MM.1S (cell line): ENCODE data around the gene DPP6.

ENCODE experiments used
- DNase-seq: peaks from one replicate; pipeline ENCODE4 v3.0.0-alpha.2; 2015
- H2AFZ ChIP-seq: fragments of 300-600 bp; sonication (generic); 2 replicates; pipeline ENCODE4 v1.6.0; 2016; ENCODE audit warnings: antibody characterized with exemption, low read length
- H3F3A ChIP-seq: fragments of 300-600 bp; sonication (generic); 2 replicates; pipeline ENCODE4 v1.6.1; 2016; ENCODE audit warnings: mild to moderate bottlenecking, antibody characterized with exemption, low read length, moderate library complexity, mixed read lengths; ENCODE audit not compliant: insufficient read depth
- H3K27ac ChIP-seq: fragments of 300-600 bp; sonication (generic); 2 replicates; pipeline ENCODE4 v1.5.1; 2016; ENCODE audit warnings: mild to moderate bottlenecking, low read length
- H3K27me3 ChIP-seq: fragments of 300-600 bp; sonication (generic); replicated peaks from 2 replicates; pipeline ENCODE4 v1.6.0; 2016; ENCODE audit warnings: low read length; ENCODE audit not compliant: insufficient read depth
- H3K36me3 ChIP-seq: fragments of 300-600 bp; sonication (generic); replicated peaks from 2 replicates; pipeline ENCODE4 v1.6.1; 2016; ENCODE audit warnings: mild to moderate bottlenecking, low read length, mixed read lengths; ENCODE audit not compliant: insufficient read depth
- H3K4me1 ChIP-seq: fragments of 300-600 bp; sonication (generic); 2 replicates; pipeline ENCODE4 v1.6.1; 2016; ENCODE audit warnings: low read length, mixed read lengths
- H3K4me2 ChIP-seq: fragments of 300-600 bp; sonication (generic); 2 replicates; pipeline ENCODE4 v1.6.0; 2016; ENCODE audit warnings: low read depth, low read length
- H3K4me3 ChIP-seq: fragments of 300-600 bp; sonication (generic); 2 replicates; pipeline ENCODE4 v1.5.1; 2016; ENCODE audit warnings: low read length, mixed read lengths
- H3K79me2 ChIP-seq: fragments of 300-600 bp; sonication (generic); 2 replicates; pipeline ENCODE4 v1.6.1; 2016; ENCODE audit warnings: mixed run types, low read length, mixed read lengths
- H3K9ac ChIP-seq: fragments of 300-600 bp; sonication (generic); 2 replicates; pipeline ENCODE4 v1.6.1; 2016; ENCODE audit warnings: low read length, mixed read lengths
- H3K9me2 ChIP-seq: fragments of 300-600 bp; sonication (generic); replicated peaks from 2 replicates; pipeline ENCODE4 v1.6.1; 2016; ENCODE audit warnings: mild to moderate bottlenecking, low read length, mixed read lengths; ENCODE audit not compliant: insufficient read depth
- H3K9me3 ChIP-seq: fragments of 300-600 bp; sonication (generic); replicated peaks from 2 replicates; pipeline ENCODE4 v1.6.1; 2016; ENCODE audit warnings: mild to moderate bottlenecking, low read length, mixed read lengths; ENCODE audit not compliant: insufficient read depth
- H4K20me1 ChIP-seq: fragments of 300-600 bp; sonication (generic); 2 replicates; pipeline ENCODE4 v1.6.1; 2016; ENCODE audit warnings: mild to moderate bottlenecking, low read length, moderate library complexity, mixed read lengths; ENCODE audit not compliant: insufficient read depth
- EZH2 ChIP-seq: fragments of 300-600 bp; sonication (generic); optimal IDR thresholded peaks from 2 replicates; pipeline ENCODE3; 2017; ENCODE audit warnings: low read depth, mild to moderate bottlenecking, antibody characterized with exemption, low read length, mixed read lengths
- EZH2phosphoT487 ChIP-seq: fragments of 300-600 bp; sonication (generic); IDR thresholded peaks from 2 replicates; pipeline ENCODE4 v1.6.1; 2018; ENCODE audit warnings: antibody characterized with exemption, low read length
- TF ChIP-seq, protein P1 (sequence below): fragments of 300-600 bp; sonication (generic); IDR thresholded peaks from 2 replicates; pipeline ENCODE4 v1.5.1; 2016; ENCODE audit warnings: antibody characterized with exemption, low read length, mixed read lengths

The DPP6 gene

DNA sequence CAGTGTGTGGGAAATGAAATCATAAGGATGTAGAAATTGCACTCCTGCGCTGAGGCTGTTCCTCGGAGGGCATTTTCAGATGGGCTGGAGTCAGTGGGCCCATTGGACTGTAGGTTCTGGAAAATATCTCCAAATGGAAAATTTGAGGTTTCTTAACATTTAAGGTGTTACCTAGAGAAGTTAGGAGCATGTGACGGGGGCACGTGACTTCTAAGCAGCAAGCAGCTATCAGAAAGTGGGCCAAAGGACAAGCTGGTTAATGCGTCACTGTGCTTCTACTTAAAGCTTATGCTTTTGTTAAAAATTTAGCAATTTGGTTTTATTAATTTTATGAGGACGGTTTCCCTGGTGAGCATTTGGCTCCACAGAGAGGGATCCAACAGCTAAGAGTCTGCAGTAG, 298.7 kb downstream of the DPP6 start:
- H3K9ac ChIP-seq = no peak overlapping the region
- H3K4me2 ChIP-seq = no peak overlapping the region
- H3K27me3 ChIP-seq = no peaks in the 10 kb centered on the region
- no peak for TF ChIP-seq EZH2
- TF ChIP-seq, protein P1, sequence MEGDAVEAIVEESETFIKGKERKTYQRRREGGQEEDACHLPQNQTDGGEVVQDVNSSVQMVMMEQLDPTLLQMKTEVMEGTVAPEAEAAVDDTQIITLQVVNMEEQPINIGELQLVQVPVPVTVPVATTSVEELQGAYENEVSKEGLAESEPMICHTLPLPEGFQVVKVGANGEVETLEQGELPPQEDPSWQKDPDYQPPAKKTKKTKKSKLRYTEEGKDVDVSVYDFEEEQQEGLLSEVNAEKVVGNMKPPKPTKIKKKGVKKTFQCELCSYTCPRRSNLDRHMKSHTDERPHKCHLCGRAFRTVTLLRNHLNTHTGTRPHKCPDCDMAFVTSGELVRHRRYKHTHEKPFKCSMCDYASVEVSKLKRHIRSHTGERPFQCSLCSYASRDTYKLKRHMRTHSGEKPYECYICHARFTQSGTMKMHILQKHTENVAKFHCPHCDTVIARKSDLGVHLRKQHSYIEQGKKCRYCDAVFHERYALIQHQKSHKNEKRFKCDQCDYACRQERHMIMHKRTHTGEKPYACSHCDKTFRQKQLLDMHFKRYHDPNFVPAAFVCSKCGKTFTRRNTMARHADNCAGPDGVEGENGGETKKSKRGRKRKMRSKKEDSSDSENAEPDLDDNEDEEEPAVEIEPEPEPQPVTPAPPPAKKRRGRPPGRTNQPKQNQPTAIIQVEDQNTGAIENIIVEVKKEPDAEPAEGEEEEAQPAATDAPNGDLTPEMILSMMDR = no peak
- no peak for TF ChIP-seq EZH2phosphoT487
- H3F3A ChIP-seq = no peaks in the 10 kb centered on the region
- no peak overlapping the region for H3K27ac ChIP-seq
- no peaks in the 10 kb centered on the region for H3K9me2 ChIP-seq
- no peak overlapping the region for H3K4me3 ChIP-seq
- no peaks in the 10 kb centered on the region for H3K79me2 ChIP-seq
- DNase-seq = no peak
- no peak overlapping the region for H2AFZ ChIP-seq
- H4K20me1 ChIP-seq = no peaks in the 10 kb centered on the region
- H3K4me1 ChIP-seq = no peaks in the 10 kb centered on the region
- no peaks in the 10 kb centered on the region for H3K36me3 ChIP-seq
- H3K9me3 ChIP-seq = no peaks in the 10 kb centered on the region

- Histone ChIP-seq H3F3A (no peaks in the 10 kb centered on the region), H3K4me1 (no peaks in the 10 kb centered on the region), H3K27ac (no peak overlapping the region), H3K4me2 (no peak overlapping the region), H3K4me3 (no peak overlapping the region), H3K79me2 (no peaks in the 10 kb centered on the region), H2AFZ (no peak overlapping the region), H4K20me1 (no peaks in the 10 kb centered on the region), H3K9me3 (no peaks in the 10 kb centered on the region), H3K36me3 (no peaks in the 10 kb centered on the region), H3K9me2 (no peaks in the 10 kb centered on the region), H3K27me3 (no peaks in the 10 kb centered on the region), H3K9ac (no peak overlapping the region)
- TF ChIP-seq, protein P1 = no peak
- TF ChIP-seq EZH2phosphoT487 (no peak), EZH2 (no peak)
- no peak for DNase-seq
These were observed 301.2 kb downstream of the DPP6 start for GRCh38 chr7:154353355-154353767.

DNA sequence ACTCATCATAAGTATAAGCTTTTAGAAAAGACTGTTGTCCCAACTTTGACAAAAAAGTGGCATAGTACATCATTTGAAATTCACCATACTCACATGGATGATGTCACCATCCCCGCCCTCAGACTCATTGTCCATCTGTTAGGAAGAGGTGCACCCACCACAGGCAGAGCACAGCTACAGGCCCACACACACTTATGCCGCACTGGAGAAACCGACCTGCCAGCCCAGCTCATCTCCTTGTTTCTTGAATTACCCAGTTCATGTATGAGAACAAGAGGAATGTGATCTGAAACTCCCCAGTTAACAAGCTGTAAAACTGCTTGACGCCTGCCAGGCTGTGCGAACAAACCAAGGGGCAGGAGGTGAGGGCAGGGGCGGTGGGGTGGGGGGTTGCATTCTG, 312.0 kb downstream of the DPP6 start:
- Histone ChIP-seq H3K36me3 (no peaks in the 10 kb centered on the region), H3K4me3 (no peak overlapping the region), H3K4me2 (no peak overlapping the region), H3K9ac (no peak overlapping the region), H3K27ac (no peak overlapping the region), H4K20me1 (no peaks in the 10 kb centered on the region), H3K79me2 (no peaks in the 10 kb centered on the region), H3K4me1 (no peaks in the 10 kb centered on the region), H2AFZ (no peak overlapping the region), H3K9me2 (no peaks in the 10 kb centered on the region), H3F3A (no peaks in the 10 kb centered on the region), H3K27me3 (no peaks in the 10 kb centered on the region), H3K9me3 (no peaks in the 10 kb centered on the region)
- DNase-seq = no peak
- TF ChIP-seq, protein P1 = no peak
- TF ChIP-seq EZH2phosphoT487 (no peak), EZH2 (no peak)
